8988T (cell line): ENCODE results near the gene CD9.
"Not testable (repeated sequence)": the region's sequence is repeated elsewhere in the genome, so short reads cannot be mapped to it uniquely, and the experiment has no call there.

Experiments
- DNase-seq: peaks from one replicate; pipeline ENCODE4 v3.0.0; 2011

CD9 gene

DNA sequence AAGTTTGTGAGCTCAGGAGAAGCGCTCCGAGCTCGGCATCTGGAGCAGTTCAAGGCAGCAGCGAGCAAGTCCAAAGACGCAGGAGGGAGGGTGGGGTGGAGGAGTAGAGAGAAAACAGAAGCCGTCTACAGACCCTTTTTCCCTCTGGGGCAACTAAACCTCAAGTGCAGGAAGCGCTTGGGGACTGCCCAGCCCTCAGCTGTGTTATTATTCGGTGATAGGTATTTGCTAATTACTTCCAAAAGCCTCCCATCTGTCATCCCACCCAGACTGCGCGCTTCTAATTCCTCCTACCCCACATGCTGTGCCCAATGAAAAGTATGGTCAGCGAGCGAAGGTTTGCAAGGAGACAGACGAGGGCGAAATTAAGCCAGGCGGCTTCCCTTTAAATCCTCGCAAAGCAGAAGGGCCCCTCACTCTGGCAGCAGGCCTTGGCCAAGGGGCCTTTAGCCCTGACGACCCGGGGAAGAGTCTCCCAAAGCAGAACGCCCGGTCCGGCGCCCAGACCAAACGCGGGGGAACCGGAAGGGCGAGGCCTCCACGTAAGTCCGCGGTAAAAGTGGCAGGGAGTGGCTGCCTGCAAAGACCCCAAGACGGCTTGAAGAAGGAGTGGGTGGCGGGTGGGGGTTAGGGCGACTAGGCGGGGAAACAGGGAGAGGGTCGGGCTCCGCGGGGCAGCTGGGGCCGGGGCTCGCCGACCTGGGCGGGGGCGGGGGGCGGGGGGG lies 507 bp upstream of the CD9 start:
- DNase-seq, result no peak

DNA sequence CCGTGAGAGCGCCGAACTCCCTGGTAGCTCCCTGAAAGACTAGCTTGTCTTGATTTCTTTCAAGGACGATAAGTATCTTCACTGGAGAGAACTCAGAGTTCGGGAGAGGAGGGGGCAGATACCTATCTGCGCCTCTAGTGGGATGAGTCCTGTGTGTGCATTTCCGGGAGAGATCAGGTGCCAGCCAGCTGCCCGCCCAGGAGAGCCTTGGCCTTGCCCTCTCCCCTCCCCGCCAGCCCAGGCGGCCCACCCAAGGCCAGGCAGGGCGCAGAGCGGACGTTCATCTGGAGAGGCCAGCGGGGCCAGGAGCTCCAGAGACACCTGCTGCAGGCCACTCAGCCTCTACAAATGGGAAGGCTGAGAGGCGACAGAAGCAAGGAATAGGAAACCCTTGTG lies 1.0 kb downstream of the CD9 start:
- DNase-seq, result peak; percentile 56

DNA sequence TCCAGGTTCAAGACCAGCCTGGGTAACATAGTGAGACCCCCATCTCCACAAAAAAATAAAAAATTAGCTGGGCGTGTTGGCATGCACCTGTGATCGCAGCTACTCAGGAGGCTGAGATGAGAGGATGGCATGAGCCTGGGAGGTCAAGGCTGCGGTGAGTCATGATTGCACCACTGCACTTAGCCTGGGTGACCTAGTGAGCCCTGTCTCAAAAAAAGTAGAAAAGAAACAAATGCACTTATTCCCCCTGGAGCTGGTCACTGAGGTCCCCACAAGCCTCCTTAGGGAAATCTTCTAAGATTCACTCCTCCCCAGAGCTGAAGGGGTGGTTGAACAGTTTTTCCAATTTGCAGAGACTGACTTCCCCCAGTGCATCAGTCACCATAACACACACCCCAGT lies 1.6 kb downstream of the CD9 start:
- no peak for DNase-seq

DNA sequence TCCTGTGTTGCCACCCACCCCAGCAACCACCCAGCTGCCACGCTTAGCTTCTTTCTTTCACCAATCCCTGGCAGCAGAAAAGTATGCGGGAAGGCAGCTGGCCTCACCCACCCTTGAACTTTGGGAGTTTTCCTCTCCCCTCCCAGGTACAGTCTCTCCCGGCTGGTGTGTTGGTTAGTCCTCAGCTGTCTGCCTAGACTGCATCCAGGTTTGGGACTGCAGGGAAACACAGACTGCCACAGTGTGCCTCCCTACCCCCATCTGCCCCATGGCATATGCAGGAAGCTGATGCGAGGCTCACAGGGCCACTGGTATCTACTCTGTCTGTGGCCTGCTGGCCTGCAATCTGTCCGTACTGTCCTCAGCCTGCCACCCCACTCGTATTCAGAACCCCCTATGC lies 2.1 kb downstream of the CD9 start:
- no peak for DNase-seq

DNA sequence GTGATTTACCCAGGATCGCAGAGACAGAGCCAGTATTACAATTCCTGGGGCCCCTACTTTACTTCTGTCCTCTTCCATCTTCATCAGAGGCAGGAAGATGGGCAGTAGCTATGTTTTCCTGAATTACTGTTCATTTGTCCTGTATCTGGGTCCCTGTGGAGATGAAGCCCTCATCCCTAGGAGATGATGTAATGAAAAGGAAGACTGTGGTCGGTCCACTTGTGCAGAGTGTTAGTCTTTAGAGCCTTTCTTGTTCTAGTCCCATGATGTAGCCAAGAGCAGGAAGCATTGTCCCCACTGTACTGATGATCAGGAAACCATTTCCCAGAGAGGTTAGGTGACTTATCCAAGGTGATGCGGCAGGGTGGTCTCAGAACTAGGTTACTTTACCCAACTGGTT lies 2.6 kb downstream of the CD9 start:
- no peak for DNase-seq

DNA sequence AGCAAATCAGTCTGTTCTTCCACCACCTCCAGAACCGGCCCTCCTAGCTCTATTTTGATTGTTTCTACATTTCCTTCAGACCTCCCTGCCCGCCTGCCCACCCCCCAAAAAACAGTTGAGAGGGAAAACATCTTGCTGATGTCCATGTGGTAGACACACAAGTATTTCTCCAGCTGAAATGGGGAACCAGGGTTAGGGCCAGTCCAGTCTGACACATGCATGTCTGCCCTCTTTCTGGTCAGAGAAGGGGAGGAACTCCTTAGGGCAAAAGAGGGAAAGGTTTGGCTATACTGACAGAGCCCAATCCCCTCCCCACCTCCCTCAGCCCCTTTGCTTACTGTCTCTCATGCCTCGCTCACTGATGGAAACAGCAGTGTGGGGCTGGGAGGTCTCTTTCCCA lies 3.4 kb downstream of the CD9 start:
- no peak for DNase-seq

DNA sequence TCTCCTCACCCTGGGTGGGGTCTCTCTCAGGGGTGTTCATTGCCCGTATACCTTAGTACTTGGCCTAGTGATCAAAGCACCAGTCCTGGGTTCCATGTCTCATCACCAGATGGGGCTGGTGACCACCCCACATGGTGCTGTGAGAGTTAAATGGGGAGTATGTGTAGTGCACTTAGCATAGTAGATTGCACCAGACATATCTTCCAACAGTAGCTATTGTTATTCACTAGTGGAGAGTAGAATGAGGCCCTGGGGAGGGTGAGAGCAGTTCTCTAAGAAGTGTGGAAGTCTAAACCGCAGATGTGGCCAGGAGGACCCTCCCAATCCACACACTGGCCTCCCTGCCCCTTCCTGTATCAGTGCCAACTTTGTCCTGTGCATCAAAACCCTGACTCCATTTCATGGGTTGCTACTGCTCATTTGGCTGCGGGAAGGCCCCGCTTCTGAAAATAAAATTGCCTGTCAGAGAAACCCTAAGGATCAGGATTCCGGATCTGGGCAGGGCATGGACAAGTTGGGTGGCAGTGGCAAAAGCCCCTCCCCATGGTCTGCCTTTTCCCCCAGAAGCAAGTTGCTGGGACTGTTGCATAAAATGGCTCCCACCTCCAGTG lies 4.4 kb downstream of the CD9 start:
- no peak for DNase-seq

DNA sequence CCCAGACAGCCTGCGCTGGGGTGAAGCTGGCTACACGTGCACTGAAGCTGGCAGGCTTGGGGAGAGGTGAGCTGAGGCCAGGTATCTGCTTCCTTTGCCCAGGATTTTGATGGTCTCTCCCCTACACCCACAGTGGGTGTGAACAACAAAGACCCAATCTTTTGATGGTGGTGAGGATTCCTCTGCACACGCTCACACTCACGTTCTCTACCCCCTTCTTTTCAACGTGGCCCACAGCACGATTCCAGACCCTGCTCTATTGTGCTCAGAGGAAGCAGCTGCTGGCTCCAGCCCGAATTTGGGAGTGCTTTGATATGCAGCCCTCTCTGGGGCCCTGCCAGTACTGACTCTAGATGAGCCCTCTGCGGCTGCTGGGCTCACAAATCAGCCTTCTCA lies 4.9 kb downstream of the CD9 start:
- DNase-seq, result no peak

DNA sequence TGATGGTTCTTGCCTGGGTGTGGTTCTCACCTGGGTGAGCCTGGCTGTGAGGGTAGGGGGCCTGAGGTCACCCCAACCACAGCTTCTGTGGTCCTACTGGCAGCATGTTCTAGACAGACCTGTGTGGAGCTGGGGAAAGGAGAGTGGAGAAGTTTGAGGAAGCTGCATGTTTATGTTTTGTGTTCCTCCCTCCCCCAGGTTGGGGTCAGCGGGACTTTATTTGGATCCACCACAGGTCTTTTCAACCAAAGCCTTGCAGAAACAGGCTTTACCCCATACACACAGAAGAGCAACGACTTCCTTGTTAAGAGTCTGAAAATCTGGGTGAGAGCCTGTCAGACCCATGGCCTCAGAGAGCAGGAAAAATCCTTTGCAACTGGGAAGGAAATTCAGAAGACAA lies 5.6 kb downstream of the CD9 start:
- no peak for DNase-seq

DNA sequence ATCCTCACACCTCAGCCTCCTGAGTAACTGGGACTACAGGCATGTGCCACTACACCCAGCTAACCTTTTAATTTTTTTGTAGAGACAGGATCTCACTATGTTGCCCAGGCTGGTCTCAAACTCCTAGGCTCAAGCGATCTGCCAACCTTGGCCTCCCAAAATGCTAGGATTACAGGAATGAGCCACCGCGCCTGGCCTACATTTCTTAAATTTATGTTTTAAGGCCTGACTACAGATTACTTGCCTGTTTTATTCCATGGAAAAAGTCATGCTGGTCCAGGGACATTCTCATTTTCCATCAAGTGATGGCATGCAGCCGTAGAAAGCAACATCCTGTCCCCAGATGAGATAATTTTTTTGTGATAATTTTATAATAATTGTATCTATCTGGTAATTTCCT lies 6.1 kb downstream of the CD9 start:
- DNase-seq, result no peak

DNA sequence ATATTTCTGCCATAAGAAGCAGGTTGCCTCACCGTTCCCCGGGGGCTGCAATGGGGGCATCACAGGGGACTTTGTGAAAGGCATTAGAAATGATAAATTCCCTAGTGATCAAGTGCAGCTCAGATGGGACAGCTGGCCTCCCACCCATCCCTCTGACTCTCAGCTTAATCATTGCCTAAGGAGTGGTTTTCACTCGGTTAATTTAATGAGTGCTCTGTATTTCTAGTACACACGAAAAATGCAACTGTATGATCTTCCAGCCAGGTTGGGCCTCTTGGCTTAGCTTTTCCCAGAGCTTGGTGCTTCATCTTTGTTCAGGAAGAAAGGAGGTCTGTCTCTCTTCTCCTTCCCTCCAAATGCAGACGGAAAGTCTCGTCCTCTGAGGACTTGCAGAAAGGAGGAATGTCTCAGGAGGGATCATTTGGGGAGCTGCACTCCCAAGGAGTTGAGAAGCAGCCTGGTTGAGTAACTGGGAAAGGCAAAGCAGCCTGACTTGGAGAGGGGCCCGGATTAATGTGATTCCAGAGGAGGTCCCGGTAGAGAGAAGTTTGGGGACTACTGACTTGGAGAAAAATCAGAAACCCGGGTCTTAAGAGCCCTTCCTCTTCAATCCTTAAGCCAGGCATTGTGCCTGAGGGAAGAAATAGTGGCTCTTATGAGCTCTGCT lies 7.2 kb downstream of the CD9 start:
- DNase-seq, result no peak

DNA sequence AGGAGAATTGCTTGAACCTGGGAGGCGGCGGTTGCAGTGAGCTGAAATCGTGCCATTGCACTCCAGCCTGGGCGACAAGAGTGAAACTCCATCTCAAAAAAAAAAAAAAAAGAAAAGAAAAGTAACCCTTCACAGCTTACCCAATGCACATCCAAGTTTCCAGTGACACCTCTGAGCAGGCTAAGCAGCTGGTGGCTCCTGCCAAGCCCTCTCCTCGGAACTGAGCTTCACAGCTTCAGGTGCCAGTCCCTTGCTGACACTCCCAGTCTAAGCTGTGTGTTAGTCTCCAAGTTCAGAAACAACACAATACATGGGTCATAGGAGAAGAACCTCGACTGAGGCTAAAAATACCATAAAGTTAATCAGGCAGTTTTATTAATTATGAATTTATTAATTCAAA lies 7.9 kb downstream of the CD9 start:
- no peak for DNase-seq

DNA sequence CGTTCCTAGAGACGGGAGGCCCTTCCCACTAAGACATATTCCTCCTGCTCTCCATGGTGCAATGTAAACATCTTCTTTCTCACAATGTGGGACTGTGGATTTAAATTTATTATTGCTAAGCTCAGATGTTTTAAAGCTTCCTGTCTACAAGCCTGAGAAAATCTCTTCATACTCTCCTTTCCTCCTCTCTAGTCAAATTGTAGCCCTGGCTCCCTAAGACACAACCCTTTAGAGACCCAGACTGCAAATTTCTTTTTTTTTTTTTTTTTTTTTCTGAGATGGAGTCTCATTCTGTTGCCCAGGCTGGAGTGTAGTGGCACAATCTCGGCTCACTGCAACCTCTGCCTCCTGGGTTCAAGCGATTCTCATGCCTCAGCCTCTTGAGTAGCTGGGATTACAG lies 9.2 kb downstream of the CD9 start:
- not testable (repeated sequence) for DNase-seq

DNA sequence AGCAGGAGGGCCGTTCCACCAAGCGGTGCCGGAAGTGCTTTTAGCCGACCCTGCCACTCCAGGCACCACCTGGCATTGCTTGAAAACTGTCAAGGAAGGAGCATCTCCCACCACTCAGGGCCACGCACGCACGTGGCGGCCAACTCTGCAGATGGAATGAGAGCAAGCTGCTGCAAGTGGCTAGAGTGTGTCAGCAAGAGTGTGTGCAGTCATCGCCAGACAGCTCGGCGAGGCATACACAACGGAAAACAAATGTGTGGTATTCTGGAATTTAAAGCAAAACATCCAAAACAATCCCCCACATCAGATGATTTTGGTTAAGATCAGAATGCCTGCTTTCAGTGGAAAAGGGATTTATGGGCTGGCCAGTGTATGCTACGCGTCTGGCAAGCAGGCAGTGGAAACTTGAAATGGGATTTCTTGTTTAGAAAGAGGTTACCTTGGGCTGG lies 11.2 kb downstream of the CD9 start:
- DNase-seq, result no peak

DNA sequence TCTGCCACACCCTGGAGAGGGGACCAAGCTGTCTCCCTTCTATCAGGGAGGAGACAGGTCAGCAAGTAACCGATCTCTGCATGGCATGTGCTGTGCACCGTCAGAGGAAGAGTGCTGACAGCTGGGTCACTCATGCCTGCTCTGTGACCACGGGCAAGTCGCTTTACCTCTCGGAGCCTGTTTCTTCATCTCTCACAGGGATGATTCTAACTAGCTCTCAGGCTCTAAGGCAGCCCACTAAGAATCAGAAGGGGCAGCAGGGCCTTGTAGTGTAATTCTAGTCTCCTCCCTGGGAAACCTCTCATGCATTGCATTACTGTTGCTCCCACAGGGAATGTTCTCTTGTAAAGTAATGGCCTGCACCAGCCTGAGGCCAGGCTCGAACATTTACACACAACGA lies 11.9 kb downstream of the CD9 start:
- no peak for DNase-seq

DNA sequence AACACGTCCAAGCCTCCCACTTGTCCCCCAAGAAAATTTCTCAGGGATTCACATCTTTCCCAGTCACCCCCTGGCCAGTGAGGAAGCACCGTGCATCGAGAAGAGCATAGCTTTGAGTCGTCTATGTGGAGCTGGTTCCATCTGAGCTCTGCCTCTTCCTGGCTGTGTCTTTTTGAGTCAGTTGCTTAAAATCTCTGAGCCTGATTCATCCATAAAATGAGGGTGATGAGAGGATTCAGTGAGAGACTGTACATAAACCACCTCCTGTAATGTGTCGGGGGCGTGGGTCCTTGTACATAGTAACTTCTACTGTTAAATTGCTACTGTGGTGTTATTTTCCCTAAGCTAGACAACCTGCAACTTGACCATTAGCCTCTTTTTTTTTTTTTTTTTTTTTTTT lies 13.8 kb downstream of the CD9 start:
- no peak for DNase-seq

DNA sequence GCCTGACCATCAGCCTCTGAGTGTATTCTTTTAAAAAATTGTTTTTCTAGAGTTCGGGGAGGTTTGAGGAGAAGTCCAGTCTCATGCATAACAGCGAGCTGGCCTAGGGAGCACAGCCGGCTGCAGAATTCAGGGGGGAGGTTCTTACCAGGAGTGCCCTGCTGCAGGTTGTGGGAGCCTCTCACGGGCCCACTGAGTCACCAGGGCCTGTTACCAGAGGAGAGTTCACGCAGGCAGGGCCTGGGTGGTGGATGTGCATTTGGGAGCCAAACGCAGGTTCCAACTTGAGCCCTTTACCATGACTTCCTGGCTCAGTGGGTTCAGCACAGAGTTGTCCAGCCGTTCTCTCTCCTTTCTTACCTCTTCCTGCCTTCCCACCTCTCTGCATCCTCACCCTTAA lies 14.4 kb downstream of the CD9 start:
- no peak for DNase-seq

DNA sequence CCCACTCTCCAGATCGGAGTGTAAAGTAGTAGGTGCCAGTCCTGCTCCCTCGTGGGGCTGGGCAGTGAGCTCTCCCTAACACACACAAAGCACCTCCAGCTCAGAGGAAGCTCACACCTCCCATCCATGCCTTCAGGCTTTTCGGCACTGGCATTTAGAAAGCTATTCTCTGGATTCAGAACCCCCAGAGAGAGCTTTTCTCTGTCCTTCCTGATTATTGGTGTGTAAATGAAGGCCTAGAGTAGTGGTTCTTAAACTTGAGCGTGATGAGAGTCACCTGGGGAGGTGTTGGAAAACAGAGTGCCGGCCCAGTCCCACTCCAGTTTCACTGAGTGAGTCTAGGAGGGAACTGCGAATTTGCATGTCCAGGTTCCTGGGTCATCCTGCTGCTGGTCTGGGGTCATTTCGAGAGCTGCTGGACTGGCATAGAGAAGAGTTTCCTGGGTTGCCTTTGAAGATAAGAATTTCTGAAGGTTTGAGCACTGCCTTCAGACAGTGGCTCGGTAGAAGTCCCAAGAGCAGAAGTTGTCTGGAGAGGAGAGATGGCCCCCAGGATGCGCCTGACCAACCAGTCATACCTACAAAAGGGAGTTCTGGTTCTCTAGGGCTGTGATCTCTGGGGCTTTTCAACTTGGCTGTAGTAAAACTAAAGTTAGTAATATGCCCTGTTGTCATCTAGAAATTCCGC lies 15.1 kb downstream of the CD9 start:
- DNase-seq, result no peak

DNA sequence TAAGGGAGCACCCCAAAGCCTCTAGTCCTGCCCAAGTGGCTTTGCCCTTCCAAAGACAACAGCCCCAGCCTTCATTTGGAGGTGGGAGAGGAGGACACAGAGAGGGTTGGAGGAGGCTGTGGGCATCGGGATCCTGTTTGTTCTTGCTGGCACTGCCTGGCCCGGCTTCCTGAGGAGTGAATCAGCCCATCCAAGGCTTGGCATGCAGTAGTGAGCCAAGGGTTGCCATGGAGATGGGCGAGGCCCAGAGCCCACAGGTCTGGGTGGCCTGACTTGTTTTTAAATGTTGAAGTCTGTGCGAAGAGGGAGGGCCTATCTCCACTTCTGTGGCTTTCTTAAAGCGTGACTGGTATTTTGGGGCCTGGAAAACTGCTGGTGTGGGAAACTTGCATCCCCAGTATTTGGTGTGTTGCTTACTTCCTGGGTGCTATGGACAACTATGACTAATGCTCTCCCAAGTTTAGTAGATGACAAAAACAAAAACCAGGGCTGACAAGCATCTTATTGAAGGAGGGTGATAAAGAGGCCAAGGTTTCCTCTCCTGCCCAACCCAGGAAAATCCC lies 15.8 kb downstream of the CD9 start:
- peak; percentile 76 for DNase-seq

DNA sequence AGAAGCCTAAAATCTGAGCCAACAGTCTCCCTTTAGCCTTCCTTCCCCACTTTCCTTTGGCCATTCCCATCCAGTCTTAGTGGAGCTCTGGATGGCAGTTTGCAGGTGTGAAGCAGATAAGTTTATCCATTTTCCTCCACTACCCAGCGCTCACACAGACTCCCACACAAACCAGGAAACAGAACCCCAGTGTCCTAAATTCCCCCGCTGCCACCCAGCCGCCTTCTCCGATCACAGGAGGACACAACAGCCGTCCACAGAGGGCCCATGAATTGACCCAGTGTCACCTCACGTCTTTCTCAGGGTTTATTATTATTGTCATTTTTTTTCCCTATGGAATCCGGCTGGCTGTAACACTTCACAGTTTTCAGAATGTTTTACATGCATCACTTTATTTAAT lies 16.4 kb downstream of the CD9 start:
- no peak for DNase-seq

DNA sequence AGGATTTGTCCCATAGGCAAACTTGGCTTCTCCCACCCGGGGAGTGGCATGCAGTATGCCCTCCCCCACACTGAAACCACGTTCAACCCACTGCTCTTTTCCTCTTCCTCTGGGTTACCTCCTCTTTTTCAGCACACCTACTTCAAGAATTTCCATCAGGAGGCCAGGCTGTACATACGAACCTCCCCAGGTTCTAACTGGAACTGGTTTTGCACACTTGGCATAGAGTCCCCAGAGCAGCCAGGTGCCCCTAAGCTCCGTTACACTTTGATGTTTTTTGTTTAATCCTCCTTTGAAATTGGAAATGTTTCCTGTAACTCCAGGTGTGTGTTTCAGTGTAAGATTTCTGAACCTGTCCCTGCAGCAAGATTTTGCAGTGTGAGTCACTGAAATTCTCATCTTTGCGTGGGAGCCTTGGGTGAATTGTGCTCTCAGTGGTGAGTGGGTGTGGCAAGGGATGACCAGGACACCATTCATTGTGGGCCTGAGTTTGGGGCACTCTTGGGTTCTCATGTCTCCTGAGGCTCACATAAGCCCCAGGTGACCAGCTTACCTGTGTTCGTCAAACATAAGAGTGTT lies 18.2 kb downstream of the CD9 start:
- no peak for DNase-seq

DNA sequence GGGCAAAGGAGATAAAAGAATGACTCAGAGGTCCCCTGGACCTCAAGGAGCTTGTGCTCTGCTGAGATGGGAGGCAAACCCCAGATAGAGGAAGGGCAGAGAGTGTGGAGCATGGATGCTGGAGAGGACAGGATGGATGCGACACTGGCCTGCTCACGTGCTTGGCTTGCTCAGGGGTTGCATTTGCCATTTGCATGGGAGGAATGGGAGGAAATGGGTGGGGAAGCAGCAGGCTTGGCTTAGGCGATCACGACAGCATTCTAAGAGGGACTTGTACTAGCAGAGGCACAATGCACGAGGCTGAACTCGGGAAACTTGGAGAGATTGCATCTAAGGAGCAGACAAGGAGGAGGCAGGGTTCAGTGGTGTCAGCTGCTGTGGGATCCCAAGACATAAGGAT lies 19.8 kb downstream of the CD9 start:
- DNase-seq, result no peak

DNA sequence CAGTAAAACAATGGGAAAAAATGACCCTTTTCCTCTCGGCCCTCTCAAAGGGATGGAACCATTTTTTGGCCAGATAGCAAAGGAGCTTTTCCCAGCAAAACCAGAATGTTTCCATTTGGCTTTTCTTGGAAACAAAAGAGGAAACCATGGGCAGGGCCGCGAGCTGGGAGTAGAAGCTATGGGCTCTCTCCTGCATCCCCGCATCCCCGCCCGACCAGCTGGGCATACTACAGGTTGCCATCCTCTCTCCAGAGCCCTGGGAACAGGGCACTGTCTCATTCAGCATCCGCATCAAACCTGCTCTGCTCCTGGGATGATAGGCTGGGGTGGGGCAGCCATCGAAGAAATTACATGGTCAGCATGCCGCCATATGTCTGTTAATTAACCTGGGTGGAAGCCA lies 20.9 kb downstream of the CD9 start:
- no peak for DNase-seq
